Aorta (tissue), 5 donors: ENCODE measurements around the gene BNIP3. TPM values are rescaled to one million over a fixed set of nuclear protein-coding genes. Genes with fewer than 3 reads are reported as not detected.
"Not testable (repeated sequence)": the region's sequence is repeated elsewhere in the genome, so short reads cannot be mapped to it uniquely, and the experiment has no call there.

Source experiments
- ATAC-seq: fragments of 200-7000 bp; cut with Tn5 transposase; one replicate; pipeline ENCODE4 v1.9.1; 2022; ENCODE audit warnings: moderate library complexity; ENCODE audit not compliant: low FRiP score
- DNase-seq, 2 donors: peaks; one replicate each; pipeline ENCODE4 v3.0.0-alpha.2; 2020
- H3K27ac ChIP-seq, 2 donors: one replicate each; pipeline ENCODE4 v1.5.1; 2013; ENCODE audit warnings: low read length in 2 of 2, mild to moderate bottlenecking in 2 of 2, moderate library complexity in 2 of 2, control low read depth in 1 of 2, inconsistent platforms in 1 of 2, low read depth in 1 of 2
- H3K27me3 ChIP-seq, 2 donors: one replicate each; pipeline ENCODE4 v1.6.1; 2013; ENCODE audit warnings: control low read depth in 1 of 2, low read length in 1 of 2, mild to moderate bottlenecking in 1 of 2, moderate library complexity in 1 of 2; ENCODE audit not compliant: insufficient read depth in 2 of 2, control insufficient read depth in 1 of 2
- H3K36me3 ChIP-seq, 2 donors: one replicate each; pipeline ENCODE4 v1.6.1; 2013; ENCODE audit warnings: control low read depth in 1 of 2, low read length in 1 of 2, mild to moderate bottlenecking in 1 of 2; ENCODE audit not compliant: insufficient read depth in 2 of 2, control insufficient read depth in 1 of 2
- H3K4me1 ChIP-seq, 2 donors: one replicate each; pipeline ENCODE4 v1.6.1; 2013; ENCODE audit warnings: low read length in 2 of 2, control low read depth in 1 of 2, mild to moderate bottlenecking in 1 of 2, moderate library complexity in 1 of 2; ENCODE audit not compliant: insufficient read depth in 2 of 2, control insufficient read depth in 1 of 2
- H3K4me3 ChIP-seq, 2 donors: one replicate each; pipeline ENCODE4 v1.5.1; 2013; ENCODE audit warnings: low read length in 2 of 2, control low read depth in 1 of 2, mild to moderate bottlenecking in 1 of 2
- H3K9me3 ChIP-seq: one replicate; pipeline ENCODE4 v1.6.1; 2013; ENCODE audit warnings: mild to moderate bottlenecking, low read length; ENCODE audit not compliant: control insufficient read depth
- WGBS, 2 donors: extraction: QIAGEN DNeasy Blood & Tissue Kit; methylation state at CpG; one replicate each; pipeline ENCODE4 v1.1.7; 2013; 5-methylcytosine and 5-hydroxymethylcytosine counted together
- intact Hi-C, 2 donors: fragments of 100-400 bp; cut with DNase I; formaldehyde crosslinking; loops; one replicate each; pipeline versions ENCODE4 v1.14.2 to v1.15.0; 2022
- polyA plus RNA-seq, 2 donors: library from polyadenylated mRNA; stranded (reverse); fragments of 200-250 nt; gene quantifications; one replicate each; pipeline ENCODE4 v1.2.3, GENCODE V29; 2013
- total RNA-seq, 2 donors: library from RNA; stranded (reverse); fragmentation: NEBNext Ultra II Directional; extraction: Animal tissue kit (Norgen Biotek cat#: 25700); gene quantifications; one replicate each; pipeline ENCODE4 v1.2.1, GENCODE V29; 2021
- donor health status: healthy with polysubstance abuse.
- donor health status: Bipolar disorder and iron deficiency.
- donor health status: DM: no; HTN: no; CAD: no.
- donor health status: DM: no; HTN: no; CAD: no.
- donor health status: DM: yes; HTN: yes; CAD: no.

BNIP3 gene
- total and polyA plus RNA-seq, 4 donors = 17.3 to 32.7 (median 24.9) TPM

GRCh38 chr10:131955591-131956340 is 26.0 kb downstream of the BNIP3 start:
- Histone ChIP-seq H3K4me1 (no peaks in the 10 kb centered on the region), H3K4me3 (no peak overlapping the region), H3K27ac (no peak overlapping the region), H3K36me3 (peaks cover 0 to 5% of the 10 kb centered on the region in 2 donors), H3K9me3 (no peaks in the 10 kb centered on the region), H3K27me3 (no peaks in the 10 kb centered on the region)
- ATAC-seq (no peak), DNase-seq (no peak)
- intact Hi-C loops = no loop called here
- WGBS, 2 donors = 97% methylated on average over 38 of the region's 38 CpGs

DNA sequence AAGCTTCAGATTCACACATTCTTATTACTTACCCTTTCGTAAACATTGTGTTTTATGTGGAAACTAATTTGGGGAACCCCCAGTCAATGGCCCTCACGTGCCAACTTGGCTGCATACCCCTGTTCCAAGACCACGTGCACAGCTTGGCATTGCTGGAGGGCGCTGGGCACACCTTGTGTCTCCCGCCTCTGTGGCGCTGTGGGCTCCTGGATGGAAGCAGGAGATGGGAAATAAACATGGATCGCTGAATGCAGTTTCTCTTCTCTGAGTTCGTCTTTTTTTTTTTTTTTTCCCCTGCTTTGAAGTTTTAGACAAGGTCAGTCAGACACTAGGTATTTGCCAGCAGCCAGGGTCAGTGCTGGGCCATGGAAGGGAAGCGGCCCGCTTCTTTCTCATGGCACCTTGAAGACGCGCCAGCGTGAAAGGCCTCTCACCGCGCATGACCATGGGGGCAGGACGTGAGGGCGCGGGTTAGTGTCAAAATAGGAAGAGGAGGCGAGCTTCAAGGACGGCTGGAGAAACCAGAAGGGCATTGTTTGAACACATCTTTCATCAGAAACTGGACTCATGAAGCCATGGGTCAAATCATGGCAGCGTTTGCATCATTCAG is 27.3 kb downstream of the BNIP3 start:
- Histone ChIP-seq H3K9me3 (no peaks in the 10 kb centered on the region), H3K27ac (no peak overlapping the region), H3K4me1 (no peaks in the 10 kb centered on the region), H3K36me3 (peaks cover 0 to 5% of the 10 kb centered on the region in 2 donors), H3K27me3 (no peaks in the 10 kb centered on the region), H3K4me3 (no peak overlapping the region)
- no peak for DNase-seq
- ATAC-seq = peak; percentile 64
- 90 to 93% methylated on average over 21 of the region's 21 CpGs for WGBS, 2 donors
- intact Hi-C loops = no loop called here

- WGBS, 2 donors = 78 to 83% methylated on average over 5 of the region's 7 CpGs
- H3K36me3 ChIP-seq, H3K27me3 ChIP-seq, H3K9me3 ChIP-seq, H3K27ac ChIP-seq, ATAC-seq, H3K4me1 ChIP-seq, DNase-seq, H3K4me3 ChIP-seq: not testable (repeated sequence)
- intact Hi-C loops = loop anchor here in 1 of 2 donors (5.0 kb wide), 1 partner anchor 32 kb away; the partner anchor contains the start of gene BNIP3
Observed at GRCh38 chr10:131949908-131950307, 31.8 kb downstream of the BNIP3 start.

GRCh38 chr10:131949041-131949862 is 32.5 kb downstream of the BNIP3 start:
- ATAC-seq = no peak
- no peak overlapping the region for H3K4me3 ChIP-seq

GRCh38 chr10:131948501-131948900 is 33.2 kb downstream of the BNIP3 start:
- peak in 1 of 2 donors; percentile 20 for DNase-seq
- 91 to 94% methylated on average over 6 of the region's 6 CpGs for WGBS, 2 donors
- Histone ChIP-seq H3K27ac (no peak overlapping the region), H3K9me3 (no peaks in the 10 kb centered on the region), H3K4me3 (no peak overlapping the region), H3K27me3 (no peaks in the 10 kb centered on the region), H3K4me1 (peaks cover 0 to 5% of the 10 kb centered on the region in 2 donors), H3K36me3 (no peaks in the 10 kb centered on the region)
- intact Hi-C loops = loop anchor here in 1 of 2 donors (5.0 kb wide), 1 partner anchor 34 kb away; the partner anchor contains the start of gene BNIP3
- no peak for ATAC-seq

More at GRCh38 chr10:131949041-131949862, 32.5 kb downstream of the BNIP3 start:
- no peaks in the 10 kb centered on the region for H3K36me3 ChIP-seq
- peaks cover 0 to 5% of the 10 kb centered on the region in 2 donors for H3K4me1 ChIP-seq
- 92 to 94% methylated on average over 21 of the region's 23 CpGs for WGBS, 2 donors
- H3K27me3 ChIP-seq = no peaks in the 10 kb centered on the region
- peak in 1 of 2 donors; percentile 64 for DNase-seq
- H3K9me3 ChIP-seq = no peaks in the 10 kb centered on the region
- H3K27ac ChIP-seq = no peak overlapping the region
- intact Hi-C loops = loop anchor here in 1 of 2 donors (5.0 kb wide), 1 partner anchor 33 kb away; the partner anchor contains the start of gene BNIP3

GRCh38 chr10:131947631-131948347 is 33.9 kb downstream of the BNIP3 start:
- DNase-seq (peak in 1 of 2 donors; percentile 45), ATAC-seq (no peak)
- Histone ChIP-seq H3K27me3 (no peaks in the 10 kb centered on the region), H3K4me3 (no peak overlapping the region), H3K9me3 (no peaks in the 10 kb centered on the region), H3K36me3 (no peaks in the 10 kb centered on the region), H3K4me1 (peaks cover 0 to 5% of the 10 kb centered on the region in 2 donors), H3K27ac (no peak overlapping the region)
- intact Hi-C loops = loop anchor here in 1 of 2 donors (5.0 kb wide), 1 partner anchor 35 kb away; the partner anchor contains the start of gene BNIP3
- whole genome bisulfite sequencing, 2 donors = 93% methylated on average over 18 of the region's 18 CpGs

- Histone ChIP-seq H3K4me1 (peaks cover 0 to 5% of the 10 kb centered on the region in 2 donors), H3K27ac (peak overlapping the region in 1 of 2 donors; percentile 30), H3K9me3 (no peaks in the 10 kb centered on the region), H3K27me3 (no peaks in the 10 kb centered on the region), H3K4me3 (no peak overlapping the region), H3K36me3 (no peaks in the 10 kb centered on the region)
- ATAC-seq (peak; percentile 11), DNase-seq (peak in 1 of 2 donors; percentile 57)
- WGBS, 2 donors = 97% methylated on average over 14 of the region's 14 CpGs
- intact Hi-C loops = loop anchor here in 1 of 2 donors (1.0 to 5.0 kb wide), 2 partner anchors 35 to 46 kb away; partner anchors contain the start of genes BNIP3 and PPP2R2D
Observed at GRCh38 chr10:131946880-131947279, 34.8 kb downstream of the BNIP3 start.
